K562 (cell line): Measurements from ENCODE around the gene PIP4K2A. TPM values are rescaled to one million over a fixed set of nuclear protein-coding genes. Genes with fewer than 3 reads are reported as not detected.

Experiments used
- ATAC-seq: fragments of 200-7000 bp; cut with Tn5 transposase; 3 replicates; pipeline ENCODE4 v1.9.1; 2020; ENCODE audit warnings: moderate library complexity
- BruUV-seq: library from RNA; stranded (reverse); fragments of 400-500 nt; replicated peaks from 2 replicates; lab custom pipeline; 2021; lab: Mats Ljungman, UMichigan
- CTCF ChIA-PET: fragments of 300-600 bp; formaldehyde crosslinking; extraction: SDS; loops from one replicate; lab custom pipeline; 2021; ENCODE audit warnings: low intra/inter-chr PET ratio; lab: Yijun Ruan, JAX
- POLR2A ChIA-PET: fragments of 300-600, 350-650 bp; sonication (Branson Sonifier 250); formaldehyde crosslinking; extraction: SDS; loops from one replicate; lab custom pipeline; 2021; ENCODE audit warnings: antibody characterized with exemption, inconsistent platforms; lab: Yijun Ruan, JAX
- DNase-seq, 4 experiments: peaks; one replicate each; pipeline versions ENCODE4 v3.0.0 to v3.0.0-alpha.2; 2011 to 2018; ENCODE audit warnings: low spot score in 3 of 4, mixed read lengths in 3 of 4; ENCODE audit errors: extremely low read depth in 1 of 4
- FAIRE-seq: peaks from 2 replicates; lab custom pipeline; 2011; peaks lifted over from hg19 to GRCh38; lab: Jason Lieb, UNC
- H2AFZ ChIP-seq: 2 replicates; pipeline ENCODE4 v1.6.0; 2011; ENCODE audit warnings: low read depth, low read length, control low read depth, inconsistent platforms
- H3K27ac ChIP-seq: fragments of 200-600 bp; 3 replicates; pipeline ENCODE4 v1.8.0; 2011; ENCODE audit warnings: low read depth, mild to moderate bottlenecking, control low read depth, inconsistent platforms, low read length, moderate library complexity, mixed read lengths; ENCODE audit errors: extremely low read depth
- H3K27me3 ChIP-seq, 2 experiments: fragments of 300-600 bp in 1 of 2; 2 replicates in 1 of 2; 3 replicates in 1 of 2; pipeline versions ENCODE4 v1.6.0 to v1.8.0; 2011; ENCODE audit warnings: inconsistent platforms in 2 of 2, low read length in 2 of 2, mild to moderate bottlenecking in 1 of 2, mixed read lengths in 1 of 2, moderate library complexity in 1 of 2; ENCODE audit not compliant: control insufficient read depth in 2 of 2, insufficient read depth in 2 of 2
- H3K36me3 ChIP-seq: fragments of 300-600 bp; 3 replicates; pipeline ENCODE4 v1.8.0; 2011; ENCODE audit warnings: mild to moderate bottlenecking, low read length, inconsistent platforms; ENCODE audit not compliant: control insufficient read depth, insufficient read depth
- H3K4me1 ChIP-seq, 2 experiments: fragments of 200-600 bp in 1 of 2; replicated peaks in 1 of 2; 2 replicates in 1 of 2; 3 replicates in 1 of 2; pipeline versions ENCODE4 v1.5.1 to v1.8.0; 2011; ENCODE audit warnings: inconsistent platforms in 2 of 2, low read length in 2 of 2, mild to moderate bottlenecking in 1 of 2, mixed read lengths in 1 of 2, moderate library complexity in 1 of 2; ENCODE audit not compliant: control insufficient read depth in 2 of 2, insufficient read depth in 2 of 2
- H3K4me2 ChIP-seq: 2 replicates; pipeline ENCODE4 v1.6.1; 2011; ENCODE audit warnings: low read length, control low read depth, inconsistent platforms, mixed read lengths; ENCODE audit not compliant: insufficient read depth
- H3K4me3 ChIP-seq: fragments of 200-600 bp; sonication (generic), shearing (Covaris generic); 2 replicates; pipeline ENCODE4 v1.5.1; 2016; ENCODE audit warnings: control low read depth, inconsistent platforms
- H3K79me2 ChIP-seq: fragments of 200-600 bp; 3 replicates; pipeline ENCODE4 v1.8.0; 2011; ENCODE audit warnings: low read length, inconsistent platforms; ENCODE audit not compliant: control insufficient read depth, insufficient read depth
- H3K9ac ChIP-seq, 2 experiments: 2 replicates each; pipeline versions ENCODE4 v1.6.0 to v1.6.1; 2011; ENCODE audit warnings: low read depth in 2 of 2, low read length in 2 of 2, control low read depth in 1 of 2, inconsistent platforms in 1 of 2, mild to moderate bottlenecking in 1 of 2, mixed read lengths in 1 of 2; ENCODE audit not compliant: insufficient read depth in 1 of 2
- H3K9me1 ChIP-seq: one replicate; pipeline ENCODE4 v1.6.0; 2011; ENCODE audit warnings: inconsistent platforms, mild to moderate bottlenecking, low read length, moderate library complexity; ENCODE audit not compliant: control insufficient read depth, insufficient read depth
- H3K9me3 ChIP-seq: replicated peaks from 2 replicates; pipeline ENCODE4 v1.5.1; 2011; ENCODE audit warnings: low read depth, low read length, inconsistent platforms; ENCODE audit not compliant: control insufficient read depth, insufficient read depth
- H4K20me1 ChIP-seq: replicated peaks from 2 replicates; pipeline ENCODE4 v1.6.1; 2011; ENCODE audit warnings: low read length, inconsistent platforms, mixed read lengths; ENCODE audit not compliant: control insufficient read depth, insufficient read depth
- CHD2 ChIP-seq: IDR thresholded peaks from 2 replicates; pipeline ENCODE4 v1.6.1; 2011; ENCODE audit warnings: low read depth, low read length
- CXXC5 ChIP-seq: fragments of 250-450 bp; sonication (Bioruptor Pico); IDR thresholded peaks from 2 replicates; pipeline ENCODE4 v1.8.0; 2022; ENCODE audit warnings: inconsistent platforms, mild to moderate bottlenecking, moderate library complexity
- ERF ChIP-seq: fragments of 450-650 bp; formaldehyde crosslinking; IDR thresholded peaks from 2 replicates; pipeline ENCODE4 v1.4.0; 2020; ENCODE audit warnings: mild to moderate bottlenecking, mixed read lengths
- ESRRB ChIP-seq: fragments of 250-450 bp; sonication (Bioruptor Pico); IDR thresholded peaks from 2 replicates; pipeline ENCODE4 v1.5.0; 2020; ENCODE audit warnings: mild to moderate bottlenecking, moderate library complexity, borderline replicate concordance
- JUND ChIP-seq, 2 experiments: IDR thresholded peaks; 2 replicates in 1 of 2; 3 replicates in 1 of 2; pipeline ENCODE4 v1.6.1; 2011; ENCODE audit warnings: borderline replicate concordance in 2 of 2, low read depth in 2 of 2, low read length in 2 of 2, improper control_type of control experiment in 1 of 2, missing biosample characterization in 1 of 2, missing genetic modification characterization in 1 of 2, missing genetic modification reagents in 1 of 2
- LEF1 ChIP-seq: fragments of 450-650 bp; IDR thresholded peaks from 2 replicates; pipeline ENCODE4 v1.6.1; 2016; ENCODE audit warnings: mild to moderate bottlenecking
- PHTF2 ChIP-seq: fragments of 250-450 bp; sonication (Bioruptor Pico); IDR thresholded peaks from 2 replicates; pipeline ENCODE4 v1.5.0; 2021; ENCODE audit warnings: mild to moderate bottlenecking
- RHOXF2B ChIP-seq: fragments of 250-450 bp; sonication (Bioruptor Pico); conservative IDR thresholded peaks from 2 replicates; pipeline ENCODE4 v1.5.1; 2021
- SIN3B ChIP-seq: fragments of 450-650 bp; IDR thresholded peaks from 2 replicates; pipeline ENCODE4 v1.6.1; 2017; ENCODE audit warnings: low read depth, mild to moderate bottlenecking, moderate library complexity
- ZNF121 ChIP-seq: sonication (generic); formaldehyde crosslinking; conservative IDR thresholded peaks from 2 replicates; pipeline ENCODE4 v1.8.0; 2022; ENCODE audit warnings: missing genetic modification reagents
- ZNF384 ChIP-seq: IDR thresholded peaks from 2 replicates; pipeline ENCODE4 v1.6.1; 2012; ENCODE audit warnings: low read depth, low read length, improper control_type of control experiment
- ZNF778 ChIP-seq: fragments of 450-650 bp; formaldehyde crosslinking; IDR thresholded peaks from 2 replicates; pipeline ENCODE4 v1.4.0; 2020; ENCODE audit warnings: mild to moderate bottlenecking, moderate library complexity
- WGBS: fragments of 100-300 bp; shearing (Covaris generic); methylation state at CpG from one replicate; pipeline ENCODE4 v1.1.6; 2016; ENCODE audit warnings: low coverage, mixed read lengths; ENCODE audit not compliant: insufficient coverage; ENCODE audit errors: missing lambda C conversion rate; 5-methylcytosine and 5-hydroxymethylcytosine counted together
- in situ Hi-C: fragments of 300-500 bp; cut with MboI; formaldehyde crosslinking; loops from 4 replicates; pipeline ENCODE4 v1.15.0; 2018; ENCODE audit warnings: inconsistent platforms, mixed read lengths
- intact Hi-C: fragments of 100-400 bp; cut with micrococcal nuclease; formaldehyde crosslinking; loops from 2 replicates; pipeline ENCODE4 v1.14.2; 2022
- polyA plus RNA-seq, 8 experiments: library from polyadenylated mRNA; depleted of rRNA in 4 of 8; stranded (reverse) in 5 of 8; unstranded in 3 of 8; fragments of >200 nt; fragmentation: Nextera tagmentation in 2 of 8; fragmentation: Illumina TruSeq in 1 of 8; extraction: Ambion mirVana in 2 of 8; extraction: Trizol in 1 of 8; gene quantifications; 2 replicates each; pipeline versions ENCODE4 v1.2.1 to v1.2.3, GENCODE V29; 2011 to 2014; ENCODE audit warnings: inconsistent platforms in 1 of 8, missing spikeins in 1 of 8
- total RNA-seq, 7 experiments: library from RNA; depleted of rRNA in 6 of 7; stranded (reverse); fragments of >200 nt in 6 of 7; fragmentation: Illumina TruSeq in 2 of 7; extraction: Trizol in 2 of 7; gene quantifications; 2 replicates each; pipeline versions ENCODE4 v1.2.1 to v1.2.3, GENCODE V29; 2011 to 2021; ENCODE audit warnings: low replicate concordance in 1 of 7
- TF ChIP-seq, protein P1 (sequence below): fragments of 250-450 bp; sonication (Bioruptor Pico); IDR thresholded peaks from 2 replicates; pipeline ENCODE4 v1.4.0; 2020
- TF ChIP-seq, protein P2 (sequence below): fragments of 450-650 bp; conservative IDR thresholded peaks from 2 replicates; pipeline ENCODE4 v1.6.1; 2016; ENCODE audit warnings: missing genetic modification characterization, low read depth, mild to moderate bottlenecking, missing compliant biosample characterization, moderate library complexity
- TF ChIP-seq, protein P3 (sequence below): fragments of 450-650 bp; IDR thresholded peaks from 2 replicates; pipeline ENCODE4 v1.6.1; 2016

Gene PIP4K2A
- total and polyA plus RNA-seq, 9 of the 15 experiments (the other 6 are each of a cell fraction or from before 2014, with no cell fraction given): 35.6 to 117 (median 71.9) TPM

DNA sequence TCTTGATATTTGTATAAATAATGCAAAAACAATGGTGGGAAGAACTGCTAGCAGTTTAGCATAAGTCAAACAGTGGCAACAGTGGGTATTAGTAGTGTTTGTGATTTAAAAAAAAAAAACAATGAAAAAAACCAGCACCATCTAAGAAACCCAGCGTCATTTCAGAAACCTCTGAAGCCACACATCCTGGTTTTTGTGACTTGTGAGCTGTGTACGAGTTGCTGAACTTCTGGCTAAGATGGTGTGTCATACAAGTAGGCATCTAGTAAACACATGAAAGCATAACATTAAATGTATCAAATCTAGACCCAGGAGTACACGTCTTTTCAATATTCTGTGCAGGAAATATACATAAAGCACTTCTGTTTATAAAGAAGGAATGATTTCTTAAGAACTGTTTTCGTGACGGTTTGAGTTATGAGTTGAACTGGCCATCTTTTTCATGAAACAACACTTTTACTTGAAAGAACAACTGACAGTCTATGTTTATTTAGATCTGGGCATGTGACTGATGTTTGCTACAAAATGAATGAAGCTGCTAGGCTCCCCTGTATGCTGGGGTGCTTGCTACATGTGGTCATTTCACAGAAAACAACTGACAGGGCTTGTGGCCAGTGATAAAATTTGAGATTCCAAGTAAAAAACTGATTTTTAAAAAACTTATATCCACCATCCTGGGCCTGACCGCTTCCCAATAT, 143.5 kb downstream of the PIP4K2A start:
- WGBS: 75% methylated on average over 6 of the region's 6 CpGs
- intact Hi-C loops (loop anchor here (5.0 kb wide), 2 partner anchors 281 to 416 kb away; no protein-coding TSS in a partner anchor), in situ Hi-C loops (loop anchor here (10.0 kb wide), 1 partner anchor 494 kb away; no protein-coding TSS in a partner anchor)
- Histone ChIP-seq H3K9ac (no peak overlapping the region), H3K79me2 (no peaks in the 10 kb centered on the region; the same call in 2 of the 3 replicates), H3K4me2 (no peak overlapping the region), H4K20me1 (no peaks in the 10 kb centered on the region), H3K4me3 (no peak overlapping the region), H3K9me1 (no peaks in the 10 kb centered on the region), H3K36me3 (peaks cover 87% of the 10 kb centered on the region), H3K9me3 (no peaks in the 10 kb centered on the region), H3K4me1 (no peaks in the 10 kb centered on the region), H3K27ac (no peak overlapping the region), H3K27me3 (no peaks in the 10 kb centered on the region), H2AFZ (no peak overlapping the region)
- CTCF ChIA-PET: no interaction called here
- BruUV-seq: no TSS peak
- FAIRE-seq (no peak), ATAC-seq (no peak), DNase-seq (no peak)
- POLR2A ChIA-PET: no interaction called here
- TF ChIP-seq JUND (IDR thresholded peaks at IDR 0.05; ENCODE audit: borderline replicate concordance, low read depth, low read length) (no peak), JUND (tag; IDR thresholded peaks at IDR 0.05; ENCODE audit: borderline replicate concordance, low read depth, low read length) (no peak), RHOXF2B (no peak), ZNF121 (no peak), ERF (CRISPR knock-in tag) (no peak), ESRRB (no peak), SIN3B (no peak), LEF1 (no peak), ZNF778 (CRISPR knock-in tag) (no peak), PHTF2 (CRISPR knock-in tag) (no peak), ZNF384 (no peak), CHD2 (no peak), CXXC5 (CRISPR knock-in tag) (no peak)
- TF ChIP-seq, protein P1, sequence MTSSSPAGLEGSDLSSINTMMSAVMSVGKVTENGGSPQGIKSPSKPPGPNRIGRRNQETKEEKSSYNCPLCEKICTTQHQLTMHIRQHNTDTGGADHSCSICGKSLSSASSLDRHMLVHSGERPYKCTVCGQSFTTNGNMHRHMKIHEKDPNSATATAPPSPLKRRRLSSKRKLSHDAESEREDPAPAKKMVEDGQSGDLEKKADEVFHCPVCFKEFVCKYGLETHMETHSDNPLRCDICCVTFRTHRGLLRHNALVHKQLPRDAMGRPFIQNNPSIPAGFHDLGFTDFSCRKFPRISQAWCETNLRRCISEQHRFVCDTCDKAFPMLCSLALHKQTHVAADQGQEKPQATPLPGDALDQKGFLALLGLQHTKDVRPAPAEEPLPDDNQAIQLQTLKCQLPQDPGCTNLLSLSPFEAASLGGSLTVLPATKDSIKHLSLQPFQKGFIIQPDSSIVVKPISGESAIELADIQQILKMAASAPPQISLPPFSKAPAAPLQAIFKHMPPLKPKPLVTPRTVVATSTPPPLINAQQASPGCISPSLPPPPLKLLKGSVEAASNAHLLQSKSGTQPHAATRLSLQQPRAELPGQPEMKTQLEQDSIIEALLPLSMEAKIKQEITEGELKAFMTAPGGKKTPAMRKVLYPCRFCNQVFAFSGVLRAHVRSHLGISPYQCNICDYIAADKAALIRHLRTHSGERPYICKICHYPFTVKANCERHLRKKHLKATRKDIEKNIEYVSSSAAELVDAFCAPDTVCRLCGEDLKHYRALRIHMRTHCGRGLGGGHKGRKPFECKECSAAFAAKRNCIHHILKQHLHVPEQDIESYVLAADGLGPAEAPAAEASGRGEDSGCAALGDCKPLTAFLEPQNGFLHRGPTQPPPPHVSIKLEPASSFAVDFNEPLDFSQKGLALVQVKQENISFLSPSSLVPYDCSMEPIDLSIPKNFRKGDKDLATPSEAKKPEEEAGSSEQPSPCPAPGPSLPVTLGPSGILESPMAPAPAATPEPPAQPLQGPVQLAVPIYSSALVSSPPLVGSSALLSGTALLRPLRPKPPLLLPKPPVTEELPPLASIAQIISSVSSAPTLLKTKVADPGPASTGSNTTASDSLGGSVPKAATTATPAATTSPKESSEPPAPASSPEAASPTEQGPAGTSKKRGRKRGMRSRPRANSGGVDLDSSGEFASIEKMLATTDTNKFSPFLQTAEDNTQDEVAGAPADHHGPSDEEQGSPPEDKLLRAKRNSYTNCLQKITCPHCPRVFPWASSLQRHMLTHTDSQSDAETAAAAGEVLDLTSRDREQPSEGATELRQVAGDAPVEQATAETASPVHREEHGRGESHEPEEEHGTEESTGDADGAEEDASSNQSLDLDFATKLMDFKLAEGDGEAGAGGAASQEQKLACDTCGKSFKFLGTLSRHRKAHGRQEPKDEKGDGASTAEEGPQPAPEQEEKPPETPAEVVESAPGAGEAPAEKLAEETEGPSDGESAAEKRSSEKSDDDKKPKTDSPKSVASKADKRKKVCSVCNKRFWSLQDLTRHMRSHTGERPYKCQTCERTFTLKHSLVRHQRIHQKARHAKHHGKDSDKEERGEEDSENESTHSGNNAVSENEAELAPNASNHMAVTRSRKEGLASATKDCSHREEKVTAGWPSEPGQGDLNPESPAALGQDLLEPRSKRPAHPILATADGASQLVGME (CRISPR knock-in tag): no peak
- TF ChIP-seq, protein P2, sequence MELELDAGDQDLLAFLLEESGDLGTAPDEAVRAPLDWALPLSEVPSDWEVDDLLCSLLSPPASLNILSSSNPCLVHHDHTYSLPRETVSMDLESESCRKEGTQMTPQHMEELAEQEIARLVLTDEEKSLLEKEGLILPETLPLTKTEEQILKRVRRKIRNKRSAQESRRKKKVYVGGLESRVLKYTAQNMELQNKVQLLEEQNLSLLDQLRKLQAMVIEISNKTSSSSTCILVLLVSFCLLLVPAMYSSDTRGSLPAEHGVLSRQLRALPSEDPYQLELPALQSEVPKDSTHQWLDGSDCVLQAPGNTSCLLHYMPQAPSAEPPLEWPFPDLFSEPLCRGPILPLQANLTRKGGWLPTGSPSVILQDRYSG (tag): no peak
- TF ChIP-seq, protein P3, sequence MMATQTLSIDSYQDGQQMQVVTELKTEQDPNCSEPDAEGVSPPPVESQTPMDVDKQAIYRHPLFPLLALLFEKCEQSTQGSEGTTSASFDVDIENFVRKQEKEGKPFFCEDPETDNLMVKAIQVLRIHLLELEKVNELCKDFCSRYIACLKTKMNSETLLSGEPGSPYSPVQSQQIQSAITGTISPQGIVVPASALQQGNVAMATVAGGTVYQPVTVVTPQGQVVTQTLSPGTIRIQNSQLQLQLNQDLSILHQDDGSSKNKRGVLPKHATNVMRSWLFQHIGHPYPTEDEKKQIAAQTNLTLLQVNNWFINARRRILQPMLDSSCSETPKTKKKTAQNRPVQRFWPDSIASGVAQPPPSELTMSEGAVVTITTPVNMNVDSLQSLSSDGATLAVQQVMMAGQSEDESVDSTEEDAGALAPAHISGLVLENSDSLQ: no peak
